ENCODE data around the gene DCTN3. TPM values are rescaled to one million over a fixed set of nuclear protein-coding genes. Genes with fewer than 3 reads are reported as not detected.

The DCTN3 gene
- total and polyA plus RNA-seq, 9 of the 15 experiments (the other 6 are each of a cell fraction or from before 2014, with no cell fraction given), result 11.0 to 51.0 (median 41.9) TPM

DNA sequence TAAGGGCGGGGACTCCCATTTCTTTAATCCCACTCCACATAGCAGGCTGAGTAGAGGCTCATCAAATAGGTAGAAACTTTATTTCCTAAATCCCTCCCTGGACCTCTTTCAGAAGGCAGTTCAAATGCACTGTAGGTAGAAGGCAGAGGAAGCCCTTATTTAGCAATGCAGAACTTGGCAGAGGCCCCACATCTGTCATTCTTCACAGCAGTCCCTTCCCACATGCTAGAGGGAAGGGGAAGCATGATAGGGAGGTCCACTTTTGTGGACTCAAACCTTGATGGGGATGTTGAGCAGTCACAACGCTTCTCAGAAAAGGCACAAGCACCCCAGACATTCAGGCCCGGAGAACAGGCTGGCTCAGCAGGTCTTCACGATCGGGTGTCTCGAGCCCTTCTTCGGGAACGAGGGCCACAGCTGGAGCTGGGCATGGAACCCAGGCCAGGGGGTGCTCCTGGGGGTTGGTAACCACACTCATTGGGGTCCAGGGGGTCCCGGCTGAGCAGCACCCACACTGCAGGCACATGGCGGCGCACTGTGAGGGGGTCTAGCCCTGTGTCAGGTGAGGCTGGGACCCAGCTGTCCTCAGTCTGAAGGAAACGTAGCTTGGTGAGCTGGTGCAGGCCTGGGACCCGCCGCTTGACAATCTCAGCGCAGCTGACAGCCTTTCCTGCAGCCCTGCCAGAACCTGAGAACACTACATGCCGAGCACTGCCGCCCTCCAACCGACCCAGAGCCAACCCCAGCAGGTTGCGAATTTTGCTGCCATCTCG lies 9.7 kb downstream of the DCTN3 start (continued):
- TF ChIP-seq HDAC6 (IDR thresholded peaks at IDR 0.05; ENCODE audit: low read depth, low read length), result no peak
- TF ChIP-seq KAT8 (IDR thresholded peaks at IDR 0.05; ENCODE audit: low read depth), result no peak
- TF ChIP-seq, protein P1, sequence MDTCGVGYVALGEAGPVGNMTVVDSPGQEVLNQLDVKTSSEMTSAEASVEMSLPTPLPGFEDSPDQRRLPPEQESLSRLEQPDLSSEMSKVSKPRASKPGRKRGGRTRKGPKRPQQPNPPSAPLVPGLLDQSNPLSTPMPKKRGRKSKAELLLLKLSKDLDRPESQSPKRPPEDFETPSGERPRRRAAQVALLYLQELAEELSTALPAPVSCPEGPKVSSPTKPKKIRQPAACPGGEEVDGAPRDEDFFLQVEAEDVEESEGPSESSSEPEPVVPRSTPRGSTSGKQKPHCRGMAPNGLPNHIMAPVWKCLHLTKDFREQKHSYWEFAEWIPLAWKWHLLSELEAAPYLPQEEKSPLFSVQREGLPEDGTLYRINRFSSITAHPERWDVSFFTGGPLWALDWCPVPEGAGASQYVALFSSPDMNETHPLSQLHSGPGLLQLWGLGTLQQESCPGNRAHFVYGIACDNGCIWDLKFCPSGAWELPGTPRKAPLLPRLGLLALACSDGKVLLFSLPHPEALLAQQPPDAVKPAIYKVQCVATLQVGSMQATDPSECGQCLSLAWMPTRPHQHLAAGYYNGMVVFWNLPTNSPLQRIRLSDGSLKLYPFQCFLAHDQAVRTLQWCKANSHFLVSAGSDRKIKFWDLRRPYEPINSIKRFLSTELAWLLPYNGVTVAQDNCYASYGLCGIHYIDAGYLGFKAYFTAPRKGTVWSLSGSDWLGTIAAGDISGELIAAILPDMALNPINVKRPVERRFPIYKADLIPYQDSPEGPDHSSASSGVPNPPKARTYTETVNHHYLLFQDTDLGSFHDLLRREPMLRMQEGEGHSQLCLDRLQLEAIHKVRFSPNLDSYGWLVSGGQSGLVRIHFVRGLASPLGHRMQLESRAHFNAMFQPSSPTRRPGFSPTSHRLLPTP (IDR thresholded peaks at IDR 0.05; ENCODE audit: borderline replicate concordance, extremely low read depth, insufficient read length), result no peak
- TF ChIP-seq, protein P2, sequence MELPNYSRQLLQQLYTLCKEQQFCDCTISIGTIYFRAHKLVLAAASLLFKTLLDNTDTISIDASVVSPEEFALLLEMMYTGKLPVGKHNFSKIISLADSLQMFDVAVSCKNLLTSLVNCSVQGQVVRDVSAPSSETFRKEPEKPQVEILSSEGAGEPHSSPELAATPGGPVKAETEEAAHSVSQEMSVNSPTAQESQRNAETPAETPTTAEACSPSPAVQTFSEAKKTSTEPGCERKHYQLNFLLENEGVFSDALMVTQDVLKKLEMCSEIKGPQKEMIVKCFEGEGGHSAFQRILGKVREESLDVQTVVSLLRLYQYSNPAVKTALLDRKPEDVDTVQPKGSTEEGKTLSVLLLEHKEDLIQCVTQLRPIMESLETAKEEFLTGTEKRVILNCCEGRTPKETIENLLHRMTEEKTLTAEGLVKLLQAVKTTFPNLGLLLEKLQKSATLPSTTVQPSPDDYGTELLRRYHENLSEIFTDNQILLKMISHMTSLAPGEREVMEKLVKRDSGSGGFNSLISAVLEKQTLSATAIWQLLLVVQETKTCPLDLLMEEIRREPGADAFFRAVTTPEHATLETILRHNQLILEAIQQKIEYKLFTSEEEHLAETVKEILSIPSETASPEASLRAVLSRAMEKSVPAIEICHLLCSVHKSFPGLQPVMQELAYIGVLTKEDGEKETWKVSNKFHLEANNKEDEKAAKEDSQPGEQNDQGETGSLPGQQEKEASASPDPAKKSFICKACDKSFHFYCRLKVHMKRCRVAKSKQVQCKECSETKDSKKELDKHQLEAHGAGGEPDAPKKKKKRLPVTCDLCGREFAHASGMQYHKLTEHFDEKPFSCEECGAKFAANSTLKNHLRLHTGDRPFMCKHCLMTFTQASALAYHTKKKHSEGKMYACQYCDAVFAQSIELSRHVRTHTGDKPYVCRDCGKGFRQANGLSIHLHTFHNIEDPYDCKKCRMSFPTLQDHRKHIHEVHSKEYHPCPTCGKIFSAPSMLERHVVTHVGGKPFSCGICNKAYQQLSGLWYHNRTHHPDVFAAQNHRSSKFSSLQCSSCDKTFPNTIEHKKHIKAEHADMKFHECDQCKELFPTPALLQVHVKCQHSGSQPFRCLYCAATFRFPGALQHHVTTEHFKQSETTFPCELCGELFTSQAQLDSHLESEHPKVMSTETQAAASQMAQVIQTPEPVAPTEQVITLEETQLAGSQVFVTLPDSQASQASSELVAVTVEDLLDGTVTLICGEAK (IDR thresholded peaks at IDR 0.05), result no peak
- TF ChIP-seq, protein P2 (CRISPR knock-in tag; IDR thresholded peaks at IDR 0.05), result no peak
- no peak for TF ChIP-seq ZNF347 (CRISPR knock-in tag; IDR thresholded peaks at IDR 0.05; ENCODE audit: low read depth)
- no peak for TF ChIP-seq ZNF212 (CRISPR knock-in tag; IDR thresholded peaks at IDR 0.05)
- no peak for TF ChIP-seq ZKSCAN3 (CRISPR knock-in tag; IDR thresholded peaks at IDR 0.05)
- TF ChIP-seq JUNB (CRISPR knock-in tag; conservative IDR thresholded peaks at IDR 0.05), result no peak
- TF ChIP-seq MAFG (tag; conservative IDR thresholded peaks at IDR 0.05), result no peak
- TF ChIP-seq, protein P3, sequence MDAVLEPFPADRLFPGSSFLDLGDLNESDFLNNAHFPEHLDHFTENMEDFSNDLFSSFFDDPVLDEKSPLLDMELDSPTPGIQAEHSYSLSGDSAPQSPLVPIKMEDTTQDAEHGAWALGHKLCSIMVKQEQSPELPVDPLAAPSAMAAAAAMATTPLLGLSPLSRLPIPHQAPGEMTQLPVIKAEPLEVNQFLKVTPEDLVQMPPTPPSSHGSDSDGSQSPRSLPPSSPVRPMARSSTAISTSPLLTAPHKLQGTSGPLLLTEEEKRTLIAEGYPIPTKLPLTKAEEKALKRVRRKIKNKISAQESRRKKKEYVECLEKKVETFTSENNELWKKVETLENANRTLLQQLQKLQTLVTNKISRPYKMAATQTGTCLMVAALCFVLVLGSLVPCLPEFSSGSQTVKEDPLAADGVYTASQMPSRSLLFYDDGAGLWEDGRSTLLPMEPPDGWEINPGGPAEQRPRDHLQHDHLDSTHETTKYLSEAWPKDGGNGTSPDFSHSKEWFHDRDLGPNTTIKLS (IDR thresholded peaks at IDR 0.05; ENCODE audit: borderline replicate concordance, low read depth), result no peak
- no peak for TF ChIP-seq ZNF395 (CRISPR knock-in tag; IDR thresholded peaks at IDR 0.05)

Measured in K562 (cell line).